ENCODE measurements around the gene ELOVL2.

Gene ELOVL2

GRCh38 chr6:11021714-11022113, 22.4 kb downstream of the ELOVL2 start:
- Histone ChIP-seq H3K4me1 (ENCODE audit: insufficient read depth, low read length) (peaks cover 5% of the 10 kb centered on the region; the same call in 1 of the 2 replicates), H3K9me3 (ENCODE audit: control insufficient read depth, insufficient read depth, low read length) (no peaks in the 10 kb centered on the region), H3K36me3 (ENCODE audit: insufficient read depth, low read length) (no peaks in the 10 kb centered on the region), H3K9ac (ENCODE audit: low read depth, low read length) (no peak overlapping the region)

GRCh38 chr6:11021003-11021402, 23.1 kb downstream of the ELOVL2 start:
- Histone ChIP-seq H3K36me3 (ENCODE audit: insufficient read depth, low read length) (no peaks in the 10 kb centered on the region), H3K9ac (ENCODE audit: low read depth, low read length) (no peak overlapping the region), H3K9me3 (ENCODE audit: control insufficient read depth, insufficient read depth, low read length) (no peaks in the 10 kb centered on the region), H3K4me1 (ENCODE audit: insufficient read depth, low read length) (peaks cover 5% of the 10 kb centered on the region; the same call in 1 of the 2 replicates)

- Histone ChIP-seq H3K9ac (ENCODE audit: low read depth, low read length) (no peak overlapping the region), H3K4me1 (ENCODE audit: insufficient read depth, low read length) (no peaks in the 10 kb centered on the region; the same call in 1 of the 2 replicates), H3K36me3 (ENCODE audit: insufficient read depth, low read length) (no peaks in the 10 kb centered on the region), H3K9me3 (ENCODE audit: control insufficient read depth, insufficient read depth, low read length) (no peaks in the 10 kb centered on the region)
Observed at GRCh38 chr6:11018225-11018624, 25.9 kb downstream of the ELOVL2 start.

- Histone ChIP-seq H3K4me1 (ENCODE audit: insufficient read depth, low read length) (no peaks in the 10 kb centered on the region; the same call in 1 of the 2 replicates), H3K9ac (ENCODE audit: low read depth, low read length) (no peak overlapping the region), H3K36me3 (ENCODE audit: insufficient read depth, low read length) (no peaks in the 10 kb centered on the region), H3K9me3 (ENCODE audit: control insufficient read depth, insufficient read depth, low read length) (no peaks in the 10 kb centered on the region)
Observed at GRCh38 chr6:11017090-11017489, 27.0 kb downstream of the ELOVL2 start.

- H3K4me1 ChIP-seq (ENCODE audit: insufficient read depth, low read length): peaks cover 1% of the 10 kb centered on the region; the same call in 1 of the 2 replicates
- H3K36me3 ChIP-seq (ENCODE audit: insufficient read depth, low read length): no peaks in the 10 kb centered on the region
- no peak overlapping the region for H3K9ac ChIP-seq (ENCODE audit: low read depth, low read length)
- no peaks in the 10 kb centered on the region for H3K9me3 ChIP-seq (ENCODE audit: control insufficient read depth, insufficient read depth, low read length)
Observed at GRCh38 chr6:11016452-11016851, 27.7 kb downstream of the ELOVL2 start.

GRCh38 chr6:11015102-11015501, 29.0 kb downstream of the ELOVL2 start:
- H3K4me1 ChIP-seq (ENCODE audit: insufficient read depth, low read length): peaks cover 4% of the 10 kb centered on the region; the same call in 1 of the 2 replicates
- H3K9me3 ChIP-seq (ENCODE audit: control insufficient read depth, insufficient read depth, low read length): no peaks in the 10 kb centered on the region
- no peak overlapping the region for H3K9ac ChIP-seq (ENCODE audit: low read depth, low read length)
- H3K36me3 ChIP-seq (ENCODE audit: insufficient read depth, low read length): no peaks in the 10 kb centered on the region

GRCh38 chr6:11013721-11014070, 30.4 kb downstream of the ELOVL2 start:
- Histone ChIP-seq H3K4me1 (ENCODE audit: insufficient read depth, low read length) (peaks cover 13% of the 10 kb centered on the region), H3K9ac (ENCODE audit: low read depth, low read length) (no peak overlapping the region), H3K9me3 (ENCODE audit: control insufficient read depth, insufficient read depth, low read length) (no peaks in the 10 kb centered on the region), H3K36me3 (ENCODE audit: insufficient read depth, low read length) (no peaks in the 10 kb centered on the region)

GRCh38 chr6:11012976-11013720, 31.0 kb downstream of the ELOVL2 start:
- H3K9ac ChIP-seq (ENCODE audit: low read depth, low read length): no peak overlapping the region
- H3K36me3 ChIP-seq (ENCODE audit: insufficient read depth, low read length): no peaks in the 10 kb centered on the region
- H3K9me3 ChIP-seq (ENCODE audit: control insufficient read depth, insufficient read depth, low read length): no peaks in the 10 kb centered on the region
- H3K4me1 ChIP-seq (ENCODE audit: insufficient read depth, low read length): peaks cover 19% of the 10 kb centered on the region

GRCh38 chr6:11012295-11012754, 31.8 kb downstream of the ELOVL2 start:
- Histone ChIP-seq H3K36me3 (ENCODE audit: insufficient read depth, low read length) (no peaks in the 10 kb centered on the region), H3K9me3 (ENCODE audit: control insufficient read depth, insufficient read depth, low read length) (no peaks in the 10 kb centered on the region), H3K9ac (ENCODE audit: low read depth, low read length) (no peak overlapping the region), H3K4me1 (ENCODE audit: insufficient read depth, low read length) (peaks cover 24% of the 10 kb centered on the region)

- Histone ChIP-seq H3K9me3 (ENCODE audit: control insufficient read depth, insufficient read depth, low read length) (no peaks in the 10 kb centered on the region), H3K9ac (ENCODE audit: low read depth, low read length) (no peak overlapping the region), H3K36me3 (ENCODE audit: insufficient read depth, low read length) (no peaks in the 10 kb centered on the region), H3K4me1 (ENCODE audit: insufficient read depth, low read length) (peaks cover 24% of the 10 kb centered on the region)
Observed at GRCh38 chr6:11011787-11012234, 32.3 kb downstream of the ELOVL2 start.

GRCh38 chr6:11009353-11009752, 34.8 kb downstream of the ELOVL2 start:
- Histone ChIP-seq H3K9ac (ENCODE audit: low read depth, low read length) (no peak overlapping the region), H3K36me3 (ENCODE audit: insufficient read depth, low read length) (no peaks in the 10 kb centered on the region), H3K9me3 (ENCODE audit: control insufficient read depth, insufficient read depth, low read length) (no peaks in the 10 kb centered on the region), H3K4me1 (ENCODE audit: insufficient read depth, low read length) (peaks cover 24% of the 10 kb centered on the region)

- Histone ChIP-seq H3K36me3 (ENCODE audit: insufficient read depth, low read length) (no peaks in the 10 kb centered on the region), H3K4me1 (ENCODE audit: insufficient read depth, low read length) (peaks cover 24% of the 10 kb centered on the region), H3K9me3 (ENCODE audit: control insufficient read depth, insufficient read depth, low read length) (no peaks in the 10 kb centered on the region), H3K9ac (ENCODE audit: low read depth, low read length) (no peak overlapping the region)
Observed at GRCh38 chr6:11008821-11009220, 35.3 kb downstream of the ELOVL2 start.

GRCh38 chr6:11007715-11008608, 36.1 kb downstream of the ELOVL2 start:
- H3K9ac ChIP-seq (ENCODE audit: low read depth, low read length): no peak overlapping the region
- H3K4me1 ChIP-seq (ENCODE audit: insufficient read depth, low read length): peaks cover 24% of the 10 kb centered on the region
- H3K9me3 ChIP-seq (ENCODE audit: control insufficient read depth, insufficient read depth, low read length): no peaks in the 10 kb centered on the region
- H3K36me3 ChIP-seq (ENCODE audit: insufficient read depth, low read length): no peaks in the 10 kb centered on the region

GRCh38 chr6:11006061-11006460, 38.0 kb downstream of the ELOVL2 start:
- no peak overlapping the region for H3K9ac ChIP-seq (ENCODE audit: low read depth, low read length)
- no peaks in the 10 kb centered on the region for H3K36me3 ChIP-seq (ENCODE audit: insufficient read depth, low read length)
- peaks cover 20% of the 10 kb centered on the region for H3K4me1 ChIP-seq (ENCODE audit: insufficient read depth, low read length)
- no peaks in the 10 kb centered on the region for H3K9me3 ChIP-seq (ENCODE audit: control insufficient read depth, insufficient read depth, low read length)
